HTR-8/SVneo (cell line): Measurements from ENCODE around the gene FAM222A.
"Not testable (repeated sequence)": the region's sequence is repeated elsewhere in the genome, so short reads cannot be mapped to it uniquely, and the experiment has no call there.

Experiments
- DNase-seq: peaks from one replicate; pipeline ENCODE4 v3.0.0; 2011; ENCODE audit warnings: low spot score, mixed read lengths; ENCODE audit not compliant: insufficient read length
- FAIRE-seq: peaks from 2 replicates; lab custom pipeline; 2011; peaks lifted over from hg19 to GRCh38; lab: Jason Lieb, UNC

The FAM222A gene

DNA sequence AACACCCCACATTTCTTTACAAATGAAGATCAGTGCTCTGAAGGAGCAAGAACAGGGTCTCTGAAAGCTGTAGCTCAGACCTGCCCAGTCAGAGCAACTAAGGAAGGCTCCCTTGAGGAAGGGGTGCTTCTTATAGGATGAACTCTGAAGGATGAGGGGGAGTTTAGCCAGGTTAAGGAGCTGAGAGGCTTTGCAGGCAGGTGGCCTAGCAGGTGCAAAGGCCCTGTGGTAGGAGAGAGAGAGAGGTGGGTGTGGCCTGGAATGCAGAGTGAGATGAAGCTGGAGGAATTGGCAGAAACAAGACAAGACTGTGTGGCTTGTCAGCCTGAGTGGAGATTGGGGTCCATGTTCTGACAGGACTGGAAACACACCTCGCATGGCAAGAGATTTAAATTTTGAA lies 20.5 kb upstream of the FAM222A start:
- no peak for FAIRE-seq
- DNase-seq, result no peak

DNA sequence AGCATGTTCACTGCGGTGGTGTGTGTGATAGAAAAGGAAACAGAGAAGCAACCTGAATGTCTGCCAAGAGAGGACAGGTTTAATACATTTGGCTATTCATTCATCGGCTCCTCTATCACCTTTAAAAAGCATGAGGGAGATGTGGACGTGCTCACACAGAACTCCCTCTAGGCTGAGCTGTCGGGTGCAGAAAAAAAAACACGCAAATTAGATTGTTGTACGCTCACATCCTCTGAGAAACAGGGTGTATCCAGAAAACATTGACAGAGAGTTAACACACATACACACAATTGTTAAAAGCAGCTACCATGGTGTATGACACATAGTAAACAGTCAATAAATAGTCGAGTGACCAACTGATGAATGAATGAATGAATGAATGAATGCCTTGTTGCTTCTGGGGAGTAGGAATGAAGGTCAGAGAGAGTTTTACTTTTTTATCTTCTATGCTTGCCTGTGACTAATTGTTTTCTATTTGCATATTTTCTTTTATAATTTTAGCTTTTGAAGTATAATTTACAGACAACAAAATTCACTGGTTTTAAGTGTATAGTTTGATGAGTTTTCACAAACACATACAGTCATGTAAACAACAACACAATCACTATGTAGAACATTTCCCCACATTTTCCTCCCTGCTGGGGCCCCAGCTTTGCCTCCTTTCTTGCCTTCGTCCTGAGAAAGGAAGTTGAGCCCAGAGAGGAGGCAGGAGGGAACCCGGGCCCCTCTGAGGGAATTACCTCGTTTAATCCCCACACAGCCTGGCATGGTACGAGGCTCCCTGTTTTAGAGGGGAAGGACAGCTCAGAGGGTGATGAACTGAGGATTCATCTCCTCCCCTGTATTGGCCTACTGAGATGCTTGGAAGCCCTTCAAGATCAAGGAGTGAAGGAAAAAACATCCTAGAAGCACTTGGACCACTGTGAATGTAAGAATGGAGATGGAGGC lies 19.7 kb upstream of the FAM222A start:
- no peak for FAIRE-seq

DNA sequence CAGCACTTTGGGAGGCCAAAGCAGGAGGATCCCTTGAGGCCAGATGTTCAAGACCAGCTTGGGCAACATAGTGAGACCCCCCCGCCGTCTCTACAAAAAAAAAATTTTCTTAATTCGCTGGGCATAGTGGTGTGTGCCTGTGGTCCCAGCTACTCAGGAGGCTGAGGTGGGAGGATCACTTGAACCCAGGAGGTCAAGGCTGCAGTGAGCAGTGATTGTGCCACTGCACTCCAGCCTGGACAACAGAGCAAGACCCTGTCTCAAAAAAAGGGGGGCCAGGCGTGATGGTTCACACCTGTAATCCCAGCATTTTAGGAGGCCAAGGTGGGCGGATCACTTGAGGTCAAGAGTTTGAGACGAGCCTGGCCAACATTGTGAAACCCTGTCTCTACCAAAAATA lies 19.0 kb upstream of the FAM222A start:
- not testable (repeated sequence) for FAIRE-seq, DNase-seq

More for the DNA sequence above, 19.7 kb upstream of the FAM222A start:
- no peak for DNase-seq

DNA sequence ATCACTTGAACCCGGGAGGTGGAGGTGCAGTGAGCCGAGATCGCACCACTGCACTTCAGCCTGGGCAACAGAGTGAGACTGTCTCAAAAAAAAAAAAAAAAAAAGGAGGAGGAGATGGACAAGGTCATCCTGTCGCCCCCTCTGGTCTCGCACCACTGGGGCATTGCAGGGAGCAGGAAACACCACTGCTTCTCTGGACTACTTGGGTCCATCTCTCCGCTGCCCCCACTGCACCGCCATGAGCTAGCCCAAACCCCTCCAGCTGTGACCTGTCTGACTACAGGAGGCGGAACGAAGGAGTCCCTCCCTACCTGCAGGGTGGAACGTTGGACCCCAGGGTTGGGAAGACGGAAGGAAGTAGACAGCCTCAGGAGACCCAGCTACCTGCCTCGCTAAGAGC lies 18.2 kb upstream of the FAM222A start:
- FAIRE-seq, result no peak
- no peak for DNase-seq

DNA sequence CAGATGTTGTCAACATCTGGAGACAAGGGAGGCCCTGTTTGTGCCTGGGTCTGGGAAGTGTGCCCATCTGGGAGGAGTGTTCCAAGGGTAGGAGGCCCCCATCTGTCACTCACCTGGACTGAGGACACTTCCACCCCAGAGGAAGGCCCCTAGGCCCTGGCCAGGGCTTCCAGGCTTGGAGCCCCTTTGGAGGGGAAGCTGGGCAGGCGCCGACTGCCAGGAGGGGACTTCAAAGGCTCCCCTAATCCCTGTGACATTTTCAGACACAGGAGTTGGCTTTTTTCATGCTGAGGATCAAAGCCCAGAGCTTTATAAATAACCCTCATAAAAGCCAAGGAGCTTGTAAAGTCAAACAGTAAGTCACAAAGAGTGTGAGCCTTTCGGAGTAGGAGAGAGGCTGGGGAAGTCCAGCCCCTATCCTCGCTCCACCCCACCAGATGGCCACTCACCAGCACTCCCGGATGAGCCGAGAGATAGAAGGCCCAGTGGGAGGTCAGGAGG lies 17.6 kb upstream of the FAM222A start:
- no peak for DNase-seq
- FAIRE-seq, result no peak

DNA sequence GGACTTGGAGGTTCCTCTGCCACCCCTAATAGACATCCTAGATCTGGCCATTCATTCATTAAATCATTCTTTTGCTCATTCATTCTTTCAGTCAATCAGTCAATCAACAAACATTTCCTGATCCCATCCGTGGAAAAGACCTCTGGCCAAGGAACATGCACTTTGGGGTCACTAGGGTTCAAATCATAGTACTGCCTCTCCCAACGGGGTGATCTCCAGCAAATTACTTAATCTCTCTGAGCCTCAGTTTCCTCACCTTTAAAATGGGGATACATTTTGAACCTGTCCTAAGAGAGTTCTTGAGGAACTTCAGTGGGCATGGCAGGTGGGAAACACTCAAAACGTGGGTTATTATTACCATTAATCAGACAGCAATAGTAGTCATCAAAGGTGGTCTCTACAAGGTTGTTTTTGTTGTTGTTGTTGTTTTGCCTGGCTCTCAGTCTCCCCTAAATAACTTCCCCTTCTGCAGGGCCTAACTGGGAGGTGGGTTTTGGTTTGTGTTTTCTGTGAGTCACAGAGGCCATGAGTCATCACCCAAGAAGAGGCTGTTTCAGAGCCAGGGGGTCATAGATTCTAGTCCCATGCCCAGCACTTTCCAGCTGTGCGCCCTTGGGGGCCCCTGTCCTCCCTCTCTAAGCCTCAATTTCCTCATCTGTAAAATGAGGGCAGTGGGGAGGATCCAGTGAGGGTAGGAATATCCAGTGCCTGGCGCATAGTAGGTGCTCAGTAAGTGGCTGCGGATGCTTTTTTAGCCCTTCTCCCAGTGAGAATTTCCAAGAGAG lies 16.9 kb upstream of the FAM222A start:
- FAIRE-seq, result no peak
- DNase-seq, result no peak

DNA sequence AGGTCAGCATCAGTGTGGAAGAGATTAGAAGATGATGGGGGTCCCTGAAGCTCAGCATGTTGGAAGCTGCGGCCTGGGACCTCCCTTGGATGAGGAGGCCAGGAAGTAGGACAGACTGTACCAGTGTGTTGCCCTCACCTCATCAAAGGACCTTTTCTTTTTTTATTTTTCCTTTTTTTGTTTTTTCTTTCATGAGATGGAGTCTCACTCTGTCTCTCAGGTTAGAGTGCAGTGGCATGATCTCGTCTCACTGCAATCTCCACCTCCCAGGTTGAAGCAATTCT lies 16.4 kb upstream of the FAM222A start:
- DNase-seq (no peak), FAIRE-seq (no peak)

DNA sequence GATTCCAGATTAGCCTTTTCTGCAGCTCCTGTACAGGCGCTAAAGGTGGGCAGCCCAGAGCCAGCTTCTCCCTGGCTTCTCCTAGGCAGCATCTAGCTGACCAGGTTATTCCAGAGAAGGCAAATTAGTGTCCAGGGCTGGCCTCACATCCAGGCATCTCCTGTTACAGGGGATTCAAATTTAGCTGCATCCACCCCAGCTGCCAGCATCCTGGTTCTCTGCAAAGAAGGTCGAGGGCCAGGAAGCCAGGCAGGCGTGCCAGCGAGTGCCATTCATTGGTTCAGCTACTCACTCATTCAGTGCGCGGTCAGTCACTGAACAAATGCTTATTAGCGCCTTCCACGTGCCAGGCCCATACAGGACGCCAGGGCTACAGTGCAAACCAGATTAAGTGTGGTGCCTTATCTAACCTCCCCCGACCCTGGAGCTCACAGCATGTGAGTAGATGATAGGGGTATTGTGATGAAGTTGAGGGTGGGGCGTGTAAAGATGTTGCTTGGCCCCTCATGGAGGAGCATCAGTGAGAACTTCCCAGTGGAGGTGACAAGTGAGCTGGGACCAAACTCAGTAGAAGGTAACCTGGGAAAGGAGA lies 15.7 kb upstream of the FAM222A start:
- FAIRE-seq (no peak), DNase-seq (no peak)

DNA sequence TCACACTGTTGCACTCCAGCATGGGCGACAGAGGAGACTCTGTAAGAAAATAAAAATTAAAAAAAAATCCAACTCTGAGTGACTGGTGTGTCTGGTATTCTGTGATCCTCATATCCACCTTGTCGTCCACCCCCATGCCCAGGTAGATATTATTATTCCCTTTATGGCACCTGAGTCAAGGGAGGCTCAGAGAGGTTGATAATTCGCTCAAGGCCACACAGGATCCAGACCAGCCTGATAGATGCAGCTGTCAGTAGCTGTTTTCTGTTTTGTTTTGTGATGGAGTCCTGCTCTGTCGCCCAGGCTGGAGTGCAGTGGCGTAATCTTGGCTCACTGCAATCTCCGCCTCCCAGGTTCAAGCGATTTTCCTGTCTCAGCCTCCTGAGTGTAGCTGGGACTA lies 14.8 kb upstream of the FAM222A start:
- FAIRE-seq (no peak), DNase-seq (no peak)

DNA sequence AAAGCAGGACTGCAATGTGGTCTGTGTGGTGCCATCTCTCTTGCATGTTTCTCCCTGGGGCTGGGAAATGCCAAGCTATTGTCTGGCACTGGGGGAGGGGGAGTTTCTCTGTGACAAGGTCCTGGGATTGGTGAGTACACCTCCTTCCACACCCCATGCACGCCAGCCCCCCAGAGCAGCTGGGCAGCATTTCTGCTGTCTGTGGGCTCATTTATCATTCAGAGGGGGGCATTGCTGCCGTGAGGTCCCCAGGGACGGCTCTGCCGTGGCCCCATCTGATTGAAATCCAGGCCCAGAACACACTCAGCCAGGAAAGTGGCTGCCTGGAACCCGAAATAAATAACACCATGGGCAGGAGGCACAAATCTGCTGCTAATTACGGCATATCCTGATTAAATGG lies 12.6 kb upstream of the FAM222A start:
- FAIRE-seq, result no peak

DNA sequence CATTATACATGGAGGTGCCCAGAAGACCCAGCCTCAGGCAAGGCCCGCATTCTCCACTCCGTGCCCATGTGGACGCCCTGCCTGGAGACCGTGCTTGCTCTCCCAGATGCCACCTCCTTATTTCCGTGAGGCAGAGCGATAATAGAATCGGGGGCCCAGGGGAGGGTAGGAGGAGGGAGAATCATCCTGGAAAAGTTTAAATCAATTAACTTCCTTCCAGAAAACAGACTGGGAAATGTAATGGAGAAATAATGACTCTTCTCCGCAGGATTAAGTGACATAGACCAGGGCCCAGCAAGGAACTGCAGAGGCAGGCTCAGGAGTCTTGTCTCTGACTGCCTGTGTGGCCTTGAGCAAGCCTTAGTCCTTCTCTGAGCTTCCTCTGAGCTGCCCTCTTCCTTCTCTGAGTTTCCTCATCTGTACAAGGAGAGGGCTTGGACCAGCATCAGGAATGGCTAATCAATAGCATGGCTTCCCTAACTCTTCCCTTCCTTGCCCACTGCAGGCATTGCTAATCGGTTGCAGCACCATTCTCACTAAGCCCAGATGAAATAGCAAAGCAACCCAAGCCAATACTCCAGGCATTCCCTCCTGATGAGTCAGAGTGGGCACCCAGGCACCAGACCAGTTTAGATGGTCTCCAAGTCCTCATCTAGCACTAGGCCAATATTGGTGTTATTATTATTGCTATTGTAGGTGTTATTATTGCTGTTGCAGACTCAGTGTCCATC lies 11.3 kb upstream of the FAM222A start:
- no peak for FAIRE-seq
- DNase-seq, result no peak

More for the DNA sequence above, 12.6 kb upstream of the FAM222A start:
- DNase-seq, result no peak

DNA sequence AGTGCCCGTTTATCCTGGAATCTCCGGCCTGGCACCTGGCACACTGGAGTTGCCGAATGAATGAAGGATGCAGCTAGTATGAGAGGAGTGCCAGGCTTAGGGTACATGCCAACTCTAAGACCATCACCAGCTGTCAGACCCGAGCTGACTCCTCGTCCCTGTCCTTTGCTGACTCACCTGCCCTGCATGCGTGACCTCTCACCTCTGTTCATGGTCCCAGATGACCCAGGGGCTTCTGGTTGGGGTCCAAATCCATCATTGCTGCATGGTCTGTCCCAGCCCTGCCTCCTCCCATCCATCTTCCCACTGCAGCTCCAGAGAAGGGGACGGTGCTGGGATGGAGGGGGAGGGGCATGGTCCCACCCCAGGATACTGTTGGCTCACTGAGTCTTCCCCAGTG lies 9.9 kb upstream of the FAM222A start:
- FAIRE-seq, result no peak
- DNase-seq, result no peak

DNA sequence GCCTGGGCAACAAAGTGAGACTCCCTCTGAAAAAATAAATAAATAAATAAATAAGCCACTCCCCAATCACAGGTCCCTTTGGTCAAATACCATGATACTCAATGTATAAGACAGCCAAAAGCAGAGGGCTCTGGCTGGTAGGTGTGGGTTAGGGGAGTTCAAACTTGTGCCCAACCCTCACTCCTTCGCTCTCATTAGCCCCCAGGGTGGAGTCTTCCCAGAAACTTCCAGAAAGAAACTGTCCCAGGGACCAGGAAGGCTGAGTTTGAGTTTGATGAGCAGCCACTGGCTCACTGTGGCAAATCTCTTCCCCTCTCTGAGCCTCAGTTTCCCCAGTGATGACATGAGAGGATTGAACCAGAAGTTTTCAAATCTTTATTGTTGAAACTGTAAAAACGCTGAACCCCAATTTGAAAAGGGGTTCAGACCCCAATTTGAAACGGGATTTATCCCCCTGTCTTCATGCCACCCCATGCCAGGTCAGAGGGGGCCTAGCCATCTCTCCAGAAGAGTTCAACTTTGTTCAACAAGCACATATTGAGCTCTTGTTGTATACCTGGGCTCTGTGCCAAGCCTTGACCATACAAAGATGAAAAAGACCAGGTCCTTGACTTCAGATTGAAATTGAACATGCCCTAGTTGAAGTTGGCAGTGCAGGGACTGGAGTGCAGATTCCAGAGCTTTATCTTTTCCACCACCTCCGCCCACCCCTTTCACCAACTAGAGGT lies 9.1 kb upstream of the FAM222A start:
- no peak for FAIRE-seq

DNA sequence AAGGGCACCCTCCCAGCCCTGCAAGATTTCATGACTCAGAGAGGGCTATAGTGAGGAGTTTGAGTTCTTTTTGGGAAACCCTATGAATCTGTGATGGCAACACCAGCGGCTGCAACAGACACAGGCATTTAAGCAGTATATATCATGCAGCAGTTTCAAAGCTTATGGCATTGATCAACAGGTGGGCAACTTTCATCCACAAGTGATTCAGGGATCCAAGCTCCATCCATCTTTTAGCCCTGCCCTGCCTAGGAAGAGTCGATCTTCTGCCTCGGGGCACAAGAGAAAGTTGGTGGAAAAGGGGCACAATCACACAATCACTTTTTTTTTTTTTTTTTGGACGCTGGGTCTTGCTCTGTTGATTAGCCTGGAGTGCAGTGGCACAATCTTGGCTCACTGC lies 8.3 kb upstream of the FAM222A start:
- FAIRE-seq, result no peak
- DNase-seq, result no peak

More for the DNA sequence above, 9.1 kb upstream of the FAM222A start:
- DNase-seq, result no peak

DNA sequence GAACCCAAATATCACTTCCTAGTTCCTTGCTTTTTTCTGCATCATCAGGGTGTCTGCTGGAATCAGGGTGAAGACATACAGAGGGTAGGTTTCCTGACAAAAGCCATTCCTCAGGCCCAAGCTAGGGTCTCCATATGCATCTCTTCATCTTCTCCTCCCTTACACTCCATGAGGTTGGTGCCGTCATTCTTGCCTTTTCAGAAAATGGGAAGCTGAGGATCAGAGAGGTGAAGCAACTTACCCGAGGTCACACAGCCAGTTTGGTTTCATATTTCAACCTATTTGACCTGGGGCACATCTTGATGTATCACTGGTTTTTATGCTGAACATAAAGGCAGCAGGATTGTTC lies 7.3 kb upstream of the FAM222A start:
- no peak for FAIRE-seq
- DNase-seq, result no peak

DNA sequence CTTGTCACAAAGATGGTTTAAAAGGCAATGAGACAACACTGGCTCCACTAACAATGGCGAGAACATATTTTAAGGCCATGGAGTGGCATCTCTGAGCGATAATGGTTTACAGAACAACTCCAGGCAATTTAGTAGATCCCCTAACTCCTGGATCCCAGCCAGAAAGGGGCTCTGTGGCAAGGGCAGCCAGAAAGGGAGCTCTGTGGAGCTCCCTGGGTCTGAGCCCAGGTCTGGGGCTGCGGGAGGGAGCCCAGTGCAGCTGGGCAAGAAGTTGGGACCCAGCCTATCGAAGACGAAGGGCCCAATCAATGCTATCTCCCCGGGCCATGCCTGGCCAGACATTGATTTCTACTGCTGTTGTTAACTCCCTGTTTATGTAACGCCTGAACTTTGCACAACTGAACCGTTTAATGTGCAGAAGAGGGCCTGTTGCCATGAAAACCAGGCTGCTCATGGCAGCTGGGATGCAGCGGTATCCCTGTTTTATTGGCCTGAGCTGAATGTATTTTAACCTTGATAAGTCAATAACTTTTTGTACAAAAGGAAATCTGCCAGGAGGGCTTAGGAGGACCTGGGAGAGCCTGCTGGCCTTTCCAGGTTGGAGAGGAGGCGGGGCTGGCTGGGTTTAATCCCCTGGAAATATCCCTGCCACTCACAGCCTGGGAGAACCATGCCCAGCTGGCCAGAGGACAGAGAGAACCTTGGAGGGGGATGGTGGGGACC lies 6.7 kb upstream of the FAM222A start:
- FAIRE-seq (no peak), DNase-seq (no peak)

DNA sequence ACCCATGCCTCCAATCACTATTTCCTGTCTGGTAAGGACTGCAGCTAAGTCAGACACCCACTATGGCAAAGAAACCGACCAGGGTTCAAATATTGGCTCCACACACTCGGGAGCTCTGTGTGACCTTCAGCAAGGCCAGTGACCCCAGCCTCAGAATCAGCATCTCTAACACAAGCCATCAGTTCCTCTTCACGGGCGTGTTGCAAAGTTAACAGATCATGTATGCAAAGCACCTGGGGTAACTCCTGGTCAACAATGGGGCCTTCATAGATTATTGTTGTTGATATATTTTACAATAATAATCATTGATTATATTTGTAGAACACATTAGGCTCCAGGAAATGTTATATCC lies 6.2 kb upstream of the FAM222A start:
- no peak for FAIRE-seq

DNA sequence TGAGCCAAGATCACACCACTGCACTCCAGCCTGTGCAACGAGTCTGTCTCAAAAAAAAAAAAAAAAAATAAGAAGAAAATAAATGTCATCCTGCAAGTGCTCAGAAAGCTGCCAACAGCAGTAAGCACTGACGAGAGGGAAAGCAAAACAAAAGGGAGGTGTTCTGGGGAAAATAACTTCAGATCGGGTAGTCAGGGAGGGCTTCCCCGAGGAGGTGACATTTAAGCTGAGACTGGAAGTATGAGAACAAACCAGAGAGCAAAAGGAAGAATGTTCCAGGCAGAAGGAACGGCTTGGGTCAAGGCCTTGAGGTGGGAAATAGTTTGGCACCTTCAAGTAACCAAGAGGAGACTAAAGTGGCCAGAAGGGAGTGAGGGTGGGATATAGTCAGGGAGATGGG lies 4.7 kb upstream of the FAM222A start:
- DNase-seq (no peak), FAIRE-seq (no peak)

More for the DNA sequence above, 6.2 kb upstream of the FAM222A start:
- DNase-seq, result no peak

DNA sequence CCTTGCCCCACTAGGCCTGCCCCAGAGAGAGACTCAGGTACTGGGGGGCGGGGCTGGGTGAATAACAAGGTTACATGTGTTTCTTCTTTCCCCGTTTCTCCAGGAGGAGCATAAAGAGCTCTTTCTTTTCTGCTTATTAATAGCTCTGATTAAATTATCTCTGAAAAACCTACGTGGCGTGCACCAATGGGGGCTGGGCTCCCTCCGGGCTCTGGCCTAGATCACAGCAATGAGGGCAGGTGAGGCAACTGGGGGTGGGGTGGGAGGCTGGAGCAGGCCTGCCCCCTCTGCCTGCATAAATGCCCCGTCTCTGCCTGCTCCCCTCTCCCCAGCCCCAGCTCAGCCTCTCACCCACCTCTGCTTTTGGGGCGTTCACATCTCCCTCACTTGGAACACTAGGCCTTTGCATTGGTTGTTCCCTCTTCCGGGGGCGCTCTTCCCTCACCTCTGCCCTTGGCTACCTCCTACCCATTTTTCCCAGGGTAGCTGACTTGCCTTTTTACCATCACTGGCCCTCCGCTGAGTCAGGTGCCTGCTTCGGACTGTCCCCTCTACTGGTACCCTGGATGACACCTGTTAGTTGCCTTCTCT lies 4.1 kb upstream of the FAM222A start:
- DNase-seq (no peak), FAIRE-seq (no peak)
